GM21576 (cell line): ENCODE data around the gene TSHZ2.
"Not testable (repeated sequence)": the region's sequence is repeated elsewhere in the genome, so short reads cannot be mapped to it uniquely, and the experiment has no call there.

Experiments
- ATAC-seq: cut with Tn5 transposase; IDR thresholded peaks from one replicate; pipeline ENCODE4 v1.9.1; 2021; ENCODE audit warnings: mild to moderate bottlenecking, moderate library complexity; ENCODE audit not compliant: unreplicated experiment

The TSHZ2 gene

DNA sequence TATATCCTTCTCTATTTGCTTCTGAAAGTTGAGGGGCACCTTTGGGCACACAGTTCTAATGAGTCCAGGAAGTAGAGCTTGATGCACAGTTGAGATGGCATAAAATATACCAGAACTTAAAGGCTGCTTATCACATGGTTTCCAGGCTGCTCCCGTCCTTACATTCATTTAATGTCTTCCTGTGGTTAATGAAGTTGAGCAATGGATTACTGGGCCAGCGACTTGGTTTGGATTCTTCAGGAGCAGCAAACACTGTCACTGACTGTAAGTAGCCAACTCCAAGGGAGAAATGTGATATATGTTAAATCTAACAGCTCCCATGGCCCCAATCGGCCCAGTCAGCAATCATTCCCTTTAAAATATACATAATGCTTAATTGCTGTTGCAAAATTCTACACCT, 9.0 kb upstream of the TSHZ2 start:
- ATAC-seq = no peak

DNA sequence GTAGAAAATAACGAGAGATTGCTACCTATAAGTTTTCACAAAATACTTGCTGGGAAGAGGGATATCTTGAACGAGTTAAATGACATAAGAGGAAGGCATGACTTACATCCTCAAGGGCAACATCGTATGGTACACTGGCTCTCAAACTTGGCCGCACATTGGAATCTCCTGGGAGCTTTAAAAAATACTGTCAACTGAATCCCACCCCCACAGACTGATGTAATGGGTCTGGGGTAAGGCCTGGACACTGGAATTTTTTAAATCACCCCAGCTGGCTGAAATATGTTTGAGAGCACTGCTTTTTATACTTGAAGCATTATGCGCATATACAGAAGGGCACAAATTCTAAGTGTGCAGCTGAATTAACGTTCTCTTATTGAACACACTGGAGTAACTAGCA, 8.0 kb upstream of the TSHZ2 start:
- ATAC-seq = no peak

DNA sequence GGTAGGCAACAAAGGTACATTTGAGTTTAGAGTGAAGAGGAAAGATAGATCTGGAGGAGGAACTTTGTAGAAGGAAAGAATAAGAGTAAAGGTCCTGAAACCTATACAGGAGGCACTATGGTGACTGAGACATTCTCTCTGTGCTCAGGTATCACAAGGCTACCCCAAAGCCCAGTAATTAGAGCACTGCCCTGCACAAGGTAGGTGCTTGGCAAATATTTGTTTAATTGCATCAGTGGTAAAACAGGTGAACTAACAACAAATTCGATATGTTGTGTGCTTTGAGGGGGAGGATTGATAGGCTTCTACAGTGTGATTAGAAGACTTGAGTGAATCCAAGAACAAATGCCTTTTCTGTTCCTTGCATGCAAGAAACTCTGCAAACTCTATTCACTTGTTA, 6.8 kb upstream of the TSHZ2 start:
- ATAC-seq = no peak

DNA sequence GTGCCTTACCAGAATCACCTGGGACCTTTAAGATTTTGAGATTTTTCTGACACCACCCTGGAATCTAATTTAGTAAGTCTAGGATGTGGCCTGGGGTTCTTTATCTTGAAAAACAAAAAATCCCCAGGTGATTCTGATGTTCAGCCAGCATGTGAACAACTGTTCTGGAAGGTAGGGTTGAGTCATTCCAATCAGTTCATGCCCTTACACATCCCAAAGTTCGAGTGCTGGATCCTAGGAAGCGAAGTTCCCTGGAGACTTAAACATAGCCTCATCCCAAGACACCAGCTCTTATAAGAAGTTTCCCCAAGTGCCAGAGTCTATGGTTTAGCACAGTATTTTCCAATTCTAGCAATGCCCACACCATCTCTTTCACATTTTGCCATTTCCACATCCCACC, 6.3 kb upstream of the TSHZ2 start:
- no peak for ATAC-seq

DNA sequence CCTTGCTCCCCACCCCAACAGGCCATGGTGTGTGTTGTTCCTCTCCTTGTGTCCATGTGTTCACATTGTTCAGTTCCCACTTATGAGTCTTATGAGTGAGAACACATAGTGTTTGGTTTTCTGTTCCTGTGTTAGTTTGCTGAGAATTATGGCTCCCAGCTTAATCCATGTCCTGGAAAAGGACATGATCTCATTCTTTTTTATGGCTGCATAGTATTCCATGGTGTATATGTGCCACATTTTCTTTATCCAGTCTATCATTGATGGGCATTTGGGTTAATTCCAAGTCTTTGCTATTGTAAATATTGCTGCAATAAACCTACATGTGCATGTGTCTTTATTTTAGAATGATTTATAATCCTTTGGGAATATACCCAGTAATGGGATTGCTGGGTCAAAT, 5.6 kb upstream of the TSHZ2 start:
- not testable (repeated sequence) for ATAC-seq

DNA sequence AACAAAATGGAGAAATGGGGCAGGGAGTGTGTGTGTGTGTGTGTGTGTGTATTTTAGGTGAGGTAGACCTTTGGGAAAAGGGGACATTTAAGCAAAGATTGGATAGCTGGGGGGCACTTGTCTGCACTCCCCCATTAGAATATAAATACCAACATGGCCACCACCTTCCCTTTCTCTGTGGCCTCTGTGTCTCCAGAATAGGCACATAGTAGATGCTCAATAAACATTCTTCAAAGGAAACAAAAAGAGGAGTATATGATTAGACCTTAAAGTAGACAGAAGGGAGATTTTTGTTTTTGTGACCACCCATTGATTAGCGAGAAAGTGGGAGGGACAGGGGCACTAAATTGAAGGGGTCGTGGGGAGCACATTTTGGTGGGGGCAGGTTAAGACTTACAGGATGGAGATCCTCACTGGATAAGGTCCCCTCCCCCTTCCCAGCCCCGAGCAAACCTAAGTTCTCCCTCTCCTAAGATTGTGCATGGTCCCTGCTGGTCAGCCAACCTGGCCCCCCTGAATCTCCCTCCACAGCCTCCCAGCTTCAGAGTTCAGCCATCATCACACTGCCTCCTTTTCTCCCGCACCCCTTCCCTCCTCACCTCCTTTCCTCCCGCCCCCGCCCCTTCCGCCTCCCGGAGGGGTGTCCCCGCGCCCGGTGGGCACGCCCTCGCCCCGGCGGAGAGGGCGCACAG, 514 bp upstream of the TSHZ2 start:
- ATAC-seq = no peak

DNA sequence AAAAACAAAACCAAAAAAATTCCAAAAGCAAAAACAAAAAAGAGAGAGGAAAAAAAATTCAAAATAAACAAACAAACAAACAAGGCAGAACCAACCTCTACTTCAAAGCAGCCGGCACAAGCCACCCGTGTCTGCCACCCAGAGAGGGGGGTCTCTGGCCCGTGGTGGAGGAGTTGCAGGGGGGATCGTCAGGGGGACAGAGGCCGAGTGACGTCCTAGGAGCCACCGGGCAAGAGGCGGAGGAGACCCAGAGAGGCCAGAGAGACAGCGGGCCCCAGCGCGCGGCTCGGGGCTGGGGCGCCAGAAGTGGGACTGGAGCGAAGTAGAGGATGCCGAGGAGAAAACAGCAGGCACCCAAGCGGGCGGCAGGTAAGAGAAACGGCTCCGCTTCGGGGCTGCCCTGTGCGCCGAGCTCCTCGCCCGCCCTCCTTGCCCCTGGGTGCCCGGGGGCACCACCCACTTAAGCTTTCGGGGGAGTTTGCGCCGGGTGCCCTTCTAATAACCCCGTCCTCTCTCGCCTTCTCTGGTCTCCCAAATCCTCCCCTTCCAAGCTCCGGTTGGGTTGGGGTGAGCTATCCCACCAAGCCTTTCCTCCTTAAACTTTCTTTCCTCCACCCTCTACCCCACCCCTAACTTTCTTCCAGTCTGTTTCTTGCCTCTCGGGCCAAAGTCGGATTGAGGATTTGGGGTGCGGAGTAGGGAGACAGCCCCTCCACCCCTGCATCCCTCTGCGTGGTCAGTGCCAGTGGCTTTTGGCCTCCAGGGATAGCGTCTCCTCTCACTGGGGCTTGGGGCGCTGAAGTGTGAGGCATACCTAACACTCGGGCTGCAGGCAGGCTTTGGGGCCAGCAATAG, 1.0 kb downstream of the TSHZ2 start:
- no peak for ATAC-seq

DNA sequence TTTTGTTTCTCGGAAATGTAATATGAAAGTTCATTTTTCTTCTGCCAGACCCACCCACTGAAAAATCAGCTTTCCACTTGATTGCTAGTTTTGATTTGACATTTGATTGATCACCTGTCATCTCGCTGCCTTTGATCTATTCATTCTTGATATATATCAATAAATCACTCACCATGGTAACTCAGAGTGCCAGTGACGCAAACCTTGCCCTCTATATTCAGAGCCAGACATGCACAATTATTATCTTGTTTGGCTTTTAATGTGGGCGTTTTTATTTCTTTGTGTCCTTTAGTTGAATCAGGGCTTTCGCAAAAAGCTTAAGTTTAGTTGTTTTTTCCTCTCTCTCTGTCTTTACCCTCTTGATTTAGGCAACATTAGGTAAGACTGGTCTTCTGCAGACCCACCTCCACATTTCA, 2.0 kb downstream of the TSHZ2 start:
- no peak for ATAC-seq

DNA sequence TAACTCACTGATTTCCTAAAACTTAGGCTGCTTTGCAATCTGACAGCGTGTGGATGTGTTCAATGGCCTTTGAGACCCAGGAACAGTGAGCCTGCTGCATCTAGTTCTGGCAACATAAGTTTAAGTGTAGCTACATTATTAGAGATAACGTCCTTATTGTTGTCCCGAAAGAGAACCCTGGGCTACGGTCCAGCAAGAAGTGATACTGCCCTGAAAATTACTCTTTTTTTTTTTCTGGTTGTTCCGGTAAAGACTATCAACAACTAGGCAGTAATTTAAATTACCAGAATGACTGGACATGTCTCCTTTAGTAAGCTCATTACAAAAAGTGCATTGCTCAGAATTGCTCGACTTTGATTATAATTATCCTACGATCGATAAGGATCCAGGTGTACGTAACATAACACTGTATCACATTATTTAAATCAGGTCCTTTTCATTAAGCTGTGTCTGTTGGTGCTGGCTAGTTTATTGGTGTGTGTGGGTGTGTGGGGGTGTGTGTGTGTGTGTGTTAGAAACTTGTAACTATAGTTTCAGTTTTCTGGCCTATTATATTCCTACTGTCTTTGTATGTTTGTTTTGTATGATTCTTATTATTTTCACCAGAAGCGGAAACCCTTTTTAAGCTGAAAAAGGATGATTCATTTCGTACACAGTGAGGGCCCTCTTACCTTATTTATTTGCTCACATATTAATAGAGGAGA, 3.0 kb downstream of the TSHZ2 start:
- no peak for ATAC-seq

DNA sequence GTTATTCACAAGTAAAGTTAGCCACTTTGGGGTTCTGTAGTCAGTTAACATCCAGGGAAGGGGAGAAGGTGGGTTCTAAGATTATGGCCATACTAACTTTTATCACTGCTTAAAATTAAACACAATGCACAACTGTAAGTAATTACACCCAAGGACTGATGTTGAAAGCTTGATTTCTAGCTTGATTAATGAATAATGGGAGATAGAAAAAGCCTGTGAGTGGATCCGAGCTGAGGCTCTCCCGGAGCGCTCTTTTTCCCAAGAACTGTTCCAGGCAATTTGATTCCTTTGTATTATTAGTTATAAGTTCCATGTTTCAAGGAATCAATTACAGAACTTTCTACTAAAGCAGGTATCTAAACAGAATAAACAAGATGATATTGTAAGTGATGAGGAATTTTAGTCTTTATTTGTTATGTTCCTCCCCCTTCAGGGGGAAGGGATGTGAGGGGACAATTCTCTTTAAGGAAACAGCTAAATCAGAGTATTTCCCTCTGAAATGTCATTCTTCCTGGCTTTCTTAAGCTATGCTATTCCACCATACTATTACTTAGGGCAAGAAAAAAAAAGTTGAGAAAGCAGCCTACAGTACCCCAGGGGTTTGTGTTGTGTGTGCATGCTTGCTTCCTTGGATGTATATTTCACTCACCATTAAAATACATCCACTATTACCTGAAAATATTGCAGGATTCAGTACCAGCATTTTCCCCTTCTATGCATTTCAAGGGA, 3.8 kb downstream of the TSHZ2 start:
- no peak for ATAC-seq

DNA sequence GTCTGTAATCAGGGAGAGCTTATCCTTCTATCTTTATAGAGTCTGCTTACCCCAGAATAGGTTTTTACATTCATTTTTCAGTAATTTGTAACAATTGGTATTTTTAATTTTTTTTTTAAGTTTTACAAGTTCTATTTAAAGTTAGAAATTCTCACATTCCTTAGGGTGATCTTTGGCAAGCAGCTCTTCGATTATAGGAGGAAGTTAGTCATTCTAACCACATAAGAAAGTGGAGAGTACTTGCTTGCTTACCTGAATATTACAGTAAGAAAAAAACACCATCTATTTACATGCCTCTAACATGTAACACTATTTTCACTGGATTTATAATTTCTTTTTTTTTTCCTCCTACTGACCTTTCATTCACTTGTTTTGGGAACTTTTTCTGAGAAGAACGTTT, 6.7 kb downstream of the TSHZ2 start:
- no peak for ATAC-seq

DNA sequence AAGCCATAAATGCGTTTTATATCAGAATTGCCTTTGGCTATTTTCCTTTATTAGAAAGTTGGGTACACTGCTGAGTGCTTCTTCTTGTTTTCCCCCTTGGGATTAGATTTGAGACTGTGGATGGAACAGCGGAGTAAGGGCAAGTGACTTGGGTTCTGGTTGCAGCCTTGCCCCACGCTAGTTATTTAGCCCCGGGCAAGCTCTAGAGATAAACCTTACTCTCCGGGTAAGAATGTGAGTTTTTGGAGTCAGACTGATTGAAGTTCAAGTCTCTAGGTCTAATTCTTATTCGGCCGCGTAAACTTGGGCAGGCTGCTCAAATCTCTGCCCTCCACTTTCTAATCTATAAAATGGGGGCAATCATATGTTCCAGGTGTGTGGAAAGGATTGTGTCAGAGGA, 8.9 kb downstream of the TSHZ2 start:
- ATAC-seq = no peak

DNA sequence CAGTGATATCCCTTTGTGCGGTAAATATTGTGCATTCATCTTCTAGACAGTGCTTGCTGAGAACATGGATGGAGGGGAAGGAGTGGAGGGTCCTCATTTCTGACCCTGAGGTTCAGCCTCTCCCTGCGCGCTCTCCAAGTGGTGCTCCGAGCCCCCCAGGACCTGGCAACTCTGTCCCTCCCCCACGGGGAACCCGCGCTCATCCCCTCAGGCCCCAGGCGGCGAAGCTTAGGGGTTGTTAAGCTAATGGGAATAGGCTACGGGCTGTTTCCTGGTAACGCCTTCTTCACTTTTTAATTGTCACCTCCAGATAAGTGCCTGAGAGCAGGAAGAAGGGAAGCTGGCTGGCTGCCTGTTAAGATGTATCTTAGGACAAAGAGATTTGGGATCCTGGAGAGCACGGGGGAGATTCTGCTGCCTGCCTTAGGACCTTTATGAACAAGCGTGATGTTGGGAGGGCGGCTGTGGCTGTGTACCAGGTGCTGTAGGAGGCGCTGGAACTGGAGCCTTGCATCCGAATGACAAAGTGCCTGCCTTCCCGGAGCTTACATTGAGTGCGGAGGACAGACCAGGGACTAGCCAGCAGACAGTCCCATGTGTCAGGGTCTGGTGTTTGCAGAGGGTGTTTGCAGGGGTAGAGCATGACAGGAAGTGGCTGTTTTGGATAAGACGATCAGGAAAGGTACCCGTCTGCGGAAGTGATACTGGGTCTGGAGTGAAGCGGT, 11.7 kb downstream of the TSHZ2 start:
- no peak for ATAC-seq

DNA sequence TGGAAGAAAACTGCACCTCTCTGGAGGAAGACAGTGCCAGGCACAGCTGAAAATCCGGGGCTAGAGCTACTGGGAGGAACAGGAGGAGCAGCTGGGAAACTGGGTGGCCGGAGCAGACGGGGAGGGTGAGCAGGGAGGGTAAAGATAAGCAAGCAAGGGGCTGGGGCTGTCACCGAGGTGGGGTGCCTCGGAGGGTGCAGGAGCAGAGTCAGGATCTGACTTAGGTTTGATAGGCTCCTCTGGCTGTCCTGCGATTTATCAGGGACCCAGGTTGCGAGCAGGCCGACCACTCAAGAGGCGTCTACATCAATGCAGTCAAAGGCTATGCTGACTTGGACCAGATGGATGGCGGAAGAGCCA, 12.3 kb downstream of the TSHZ2 start:
- ATAC-seq = no peak

DNA sequence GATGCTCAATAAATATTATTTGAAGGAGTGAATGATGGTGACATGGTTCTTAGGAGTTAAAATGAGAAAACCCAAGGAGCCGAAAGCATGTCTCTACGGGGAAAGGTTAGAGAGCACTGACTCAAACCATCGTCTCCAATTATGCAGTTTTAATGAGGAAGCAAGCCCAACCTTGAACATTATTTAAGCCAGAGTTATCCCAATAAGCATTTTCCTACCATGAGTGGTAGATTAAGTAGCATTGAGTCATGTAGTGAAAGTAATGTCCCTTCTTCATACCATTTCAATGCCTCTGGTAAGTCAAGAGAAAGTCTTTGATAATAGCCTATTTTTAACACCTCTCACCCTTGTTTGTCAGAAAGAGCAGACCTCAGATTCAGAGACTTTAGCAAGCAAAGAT, 13.5 kb downstream of the TSHZ2 start:
- no peak for ATAC-seq

DNA sequence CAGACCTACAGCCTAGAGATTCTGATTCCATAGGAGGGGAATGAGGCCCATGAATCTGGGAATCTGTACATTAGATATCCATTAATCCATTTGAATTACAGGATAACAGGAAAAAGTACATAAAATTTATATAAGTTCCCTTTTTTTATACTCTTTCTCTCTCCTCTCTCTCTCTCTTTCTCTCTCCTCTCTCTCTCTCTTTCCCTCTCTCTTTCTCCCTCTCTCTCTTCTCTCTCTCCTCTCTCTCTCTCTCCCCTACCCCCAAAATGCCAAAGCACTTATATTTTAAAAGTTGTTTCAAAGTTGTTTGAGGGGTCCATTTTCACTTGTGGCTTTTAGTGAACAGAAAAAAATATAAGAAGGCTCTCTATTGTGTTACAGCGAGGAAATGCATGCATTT, 15.1 kb downstream of the TSHZ2 start:
- ATAC-seq = no peak

DNA sequence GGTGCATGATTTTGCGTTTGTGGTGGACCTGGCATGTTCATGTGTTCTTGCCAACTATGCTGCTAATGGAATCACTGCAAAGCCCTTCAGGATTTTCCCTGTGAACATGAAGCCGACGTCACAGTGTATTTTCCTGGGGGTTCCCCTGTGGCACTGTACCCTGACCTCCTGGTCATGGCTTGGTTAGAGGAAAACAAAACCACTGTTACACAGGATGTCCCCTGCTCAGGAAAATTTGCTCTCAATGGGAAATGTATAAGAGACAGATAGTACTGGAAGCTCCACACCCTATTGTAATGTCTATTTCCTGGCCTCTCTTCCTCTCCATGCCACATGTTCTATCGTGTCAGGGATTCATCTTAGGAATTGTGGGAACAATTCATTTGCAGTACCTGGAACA, 19.7 kb downstream of the TSHZ2 start:
- no peak for ATAC-seq

DNA sequence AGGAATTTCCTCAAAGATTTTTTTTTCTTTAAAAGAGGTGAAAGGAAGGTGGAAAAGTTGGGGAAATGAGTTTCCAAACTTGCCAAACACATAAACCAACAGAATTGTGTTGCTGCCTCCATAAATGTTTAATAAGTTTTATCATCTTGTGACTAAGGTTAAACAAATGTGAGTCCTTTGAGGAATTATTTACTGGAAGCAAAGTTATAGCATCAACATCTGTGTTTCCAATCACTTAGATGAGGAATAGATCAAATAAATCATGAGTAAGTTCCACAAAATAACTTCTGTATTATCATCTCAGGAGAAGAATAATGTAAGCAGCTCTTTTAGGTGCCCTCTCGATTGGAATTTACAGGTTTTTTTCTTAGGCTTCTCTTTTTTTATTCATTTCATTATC, 20.5 kb downstream of the TSHZ2 start:
- ATAC-seq = no peak

DNA sequence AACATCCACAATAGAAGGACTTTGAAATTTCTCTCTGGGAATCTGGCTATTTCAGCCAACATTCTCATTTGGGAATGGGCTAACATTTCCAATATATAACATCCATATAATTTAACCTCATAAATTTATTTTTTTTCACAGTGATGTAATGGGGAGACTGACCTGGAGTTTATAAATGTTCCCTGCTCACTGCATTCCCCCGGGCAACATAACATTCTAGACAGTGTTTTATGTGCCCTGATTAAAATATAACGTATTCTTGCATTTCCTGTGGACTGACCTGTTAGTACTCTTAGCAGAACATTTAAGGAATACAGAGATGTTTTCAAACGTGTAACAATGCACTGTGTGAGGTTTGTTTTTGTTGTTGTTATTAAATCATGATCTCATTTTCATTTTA, 20.9 kb downstream of the TSHZ2 start:
- no peak for ATAC-seq

DNA sequence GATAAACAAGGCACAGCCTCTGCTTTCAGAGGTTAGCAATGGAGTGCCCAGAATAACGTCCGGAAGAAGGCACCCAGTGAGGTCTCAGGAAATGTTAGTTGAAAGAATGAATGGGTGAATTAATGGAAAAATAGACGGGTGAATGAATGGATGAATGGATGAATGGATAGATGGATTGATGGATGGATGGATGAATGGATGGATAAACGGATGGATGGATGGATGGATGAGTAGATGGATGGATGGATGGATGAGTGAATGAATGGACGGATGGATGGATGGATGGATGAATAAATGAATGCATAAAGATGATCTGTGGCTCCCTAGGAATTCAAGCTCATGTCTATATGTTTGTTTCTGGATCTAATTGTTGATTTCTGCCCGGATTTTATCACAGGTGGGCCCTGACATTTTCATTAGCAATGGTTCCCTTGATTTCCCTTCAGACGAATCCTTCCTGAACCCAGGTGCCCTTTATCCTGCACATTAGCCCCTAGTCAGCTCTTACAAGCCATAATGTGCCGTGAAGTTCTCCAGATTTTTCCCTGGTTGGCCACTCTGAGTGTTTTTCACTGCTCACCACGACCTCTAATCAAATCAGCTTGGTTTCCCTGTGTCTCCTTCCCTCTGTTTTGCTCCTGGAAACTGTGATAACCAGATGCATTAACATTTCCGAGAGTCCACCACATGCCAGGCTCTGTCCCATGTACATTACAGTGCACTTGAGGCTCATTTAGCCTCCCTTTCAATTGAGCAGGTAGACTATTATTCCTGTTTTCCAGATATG, 22.2 kb downstream of the TSHZ2 start:
- no peak for ATAC-seq
